K562 (cell line): ENCODE measurements around the gene CCT5. TPM values are rescaled to one million over a fixed set of nuclear protein-coding genes. Genes with fewer than 3 reads are reported as not detected.

Source experiments
- CHD7 ChIP-seq: fragments of 200-600 bp; sonication (generic); IDR thresholded peaks from one replicate; pipeline ENCODE4 v1.6.1; 2012; ENCODE audit warnings: mild to moderate bottlenecking, low read depth, low read length, inconsistent platforms
- KHSRP ChIP-seq: fragments of 450-650 bp; IDR thresholded peaks from 2 replicates; pipeline ENCODE4 v1.6.1; 2017
- KLF10 ChIP-seq: fragments of 250-450 bp; sonication (Bioruptor Pico); IDR thresholded peaks from 2 replicates; pipeline ENCODE4 v1.6.1; 2021; ENCODE audit warnings: matching md5 sums
- MTA3 ChIP-seq: fragments of 450-650 bp; formaldehyde crosslinking; IDR thresholded peaks from 2 replicates; pipeline ENCODE4 v1.6.1; 2017; ENCODE audit warnings: mild to moderate bottlenecking, borderline replicate concordance
- NCOA6 ChIP-seq: fragments of 450-650 bp; IDR thresholded peaks from 2 replicates; pipeline ENCODE4 v1.6.1; 2017; ENCODE audit warnings: mild to moderate bottlenecking
- NFE2 ChIP-seq: IDR thresholded peaks from 2 replicates; pipeline ENCODE4 v1.6.1; 2014; ENCODE audit warnings: antibody characterized with exemption, low read depth
- PHTF2 ChIP-seq: fragments of 250-450 bp; sonication (Bioruptor Pico); IDR thresholded peaks from 2 replicates; pipeline ENCODE4 v1.5.0; 2021; ENCODE audit warnings: mild to moderate bottlenecking
- PML ChIP-seq: IDR thresholded peaks from 2 replicates; pipeline ENCODE4 v1.6.1; 2012; ENCODE audit warnings: low read length, inconsistent platforms
- PRDM10 ChIP-seq: fragments of 450-650 bp; IDR thresholded peaks from 2 replicates; pipeline ENCODE4 v1.6.1; 2018; ENCODE audit not compliant: partially characterized antibody
- PURB ChIP-seq: sonication (generic); formaldehyde crosslinking; IDR thresholded peaks from 2 replicates; pipeline ENCODE4 v1.9.0; 2021; ENCODE audit warnings: low read depth, mild to moderate bottlenecking, missing genetic modification reagents
- RFX5 ChIP-seq: IDR thresholded peaks from 2 replicates; pipeline ENCODE4 v1.6.1; 2011; ENCODE audit warnings: low read depth, mild to moderate bottlenecking, improper control_type of control experiment, low read length
- SMAD2 ChIP-seq: fragments of 150-350 bp; IDR thresholded peaks from 2 replicates; pipeline ENCODE4 v1.6.1; 2014; ENCODE audit warnings: low read depth, mild to moderate bottlenecking, low read length
- THRAP3 ChIP-seq: fragments of 450-650 bp; IDR thresholded peaks from 2 replicates; pipeline ENCODE4 v1.6.1; 2016; ENCODE audit warnings: mild to moderate bottlenecking, inconsistent platforms, borderline replicate concordance
- ZNF79 ChIP-seq: fragments of 250-450 bp; sonication (Bioruptor Pico); IDR thresholded peaks from 2 replicates; pipeline ENCODE4 v1.4.0; 2020; ENCODE audit warnings: low read depth, mild to moderate bottlenecking, moderate library complexity
- polyA plus RNA-seq, 8 experiments: library from polyadenylated mRNA; depleted of rRNA in 4 of 8; stranded (reverse) in 5 of 8; unstranded in 3 of 8; fragments of >200 nt; fragmentation: Nextera tagmentation in 2 of 8; fragmentation: Illumina TruSeq in 1 of 8; extraction: Ambion mirVana in 2 of 8; extraction: Trizol in 1 of 8; gene quantifications; 2 replicates each; pipeline versions ENCODE4 v1.2.1 to v1.2.3, GENCODE V29; 2011 to 2014; ENCODE audit warnings: inconsistent platforms in 1 of 8, missing spikeins in 1 of 8
- total RNA-seq, 7 experiments: library from RNA; depleted of rRNA in 6 of 7; stranded (reverse); fragments of >200 nt in 6 of 7; fragmentation: Illumina TruSeq in 2 of 7; extraction: Trizol in 2 of 7; gene quantifications; 2 replicates each; pipeline versions ENCODE4 v1.2.1 to v1.2.3, GENCODE V29; 2011 to 2021; ENCODE audit warnings: low replicate concordance in 1 of 7

Gene CCT5
- total and polyA plus RNA-seq, 9 of the 15 experiments (the other 6 are each of a cell fraction or from before 2014, with no cell fraction given), result 782 to 1,606 (median 1,153) TPM

GRCh38 chr5:10249948-10250805, at the start of gene CCT5 (continued):
- 0 out of 2 replicates have a peak, but pooled peaks have one; percentile 3 for TF ChIP-seq NFE2
- peak; percentile 100 for TF ChIP-seq PRDM10
- no peak for TF ChIP-seq THRAP3
- no peak for TF ChIP-seq SMAD2
- no peak for TF ChIP-seq ZNF79 (CRISPR knock-in tag)
- TF ChIP-seq RFX5, result no peak
- TF ChIP-seq KHSRP, result no peak
- TF ChIP-seq NCOA6, result no peak
- TF ChIP-seq PHTF2, result no peak
- peak; percentile 64 for TF ChIP-seq PML
- no peak for TF ChIP-seq KLF10
- peak; percentile 94; the same call in 1 of the 2 replicates for TF ChIP-seq MTA3
- TF ChIP-seq PURB, result no peak
- TF ChIP-seq CHD7, result no peak
